Loucy (cell line): Measurements from ENCODE around the gene BTBD7.

ENCODE experiments used
- H2AFZ ChIP-seq: fragments of 200-600 bp; sonication (generic); 2 replicates; pipeline ENCODE4 v1.6.0; 2016; ENCODE audit warnings: antibody characterized with exemption, mild to moderate bottlenecking, low read length, moderate library complexity
- H3F3A ChIP-seq: fragments of 200-600 bp; 2 replicates; pipeline ENCODE4 v1.6.0; 2016; ENCODE audit warnings: antibody characterized with exemption, low read depth, mild to moderate bottlenecking
- H3K27me3 ChIP-seq: fragments of 200-600 bp; sonication (generic); 2 replicates; pipeline ENCODE4 v1.6.1; 2014; ENCODE audit warnings: low read length, mild to moderate bottlenecking; ENCODE audit not compliant: insufficient read depth, poor library complexity, severe bottlenecking
- H3K36me3 ChIP-seq: fragments of 200-600 bp; sonication (generic); 2 replicates; pipeline ENCODE4 v1.6.1; 2016; ENCODE audit warnings: low read length; ENCODE audit not compliant: insufficient read depth
- H3K4me1 ChIP-seq: fragments of 200-600 bp; sonication (generic); 2 replicates; pipeline ENCODE4 v1.5.1; 2014; ENCODE audit warnings: low read length, mild to moderate bottlenecking; ENCODE audit not compliant: insufficient read depth, poor library complexity, severe bottlenecking
- H3K4me2 ChIP-seq: fragments of 200-600 bp; sonication (generic); 2 replicates; pipeline ENCODE4 v1.6.0; 2014; ENCODE audit warnings: antibody characterized with exemption, low read length, low read depth, mild to moderate bottlenecking; ENCODE audit not compliant: poor library complexity, severe bottlenecking
- H3K4me3 ChIP-seq: fragments of 200-600 bp; sonication (generic); 2 replicates; pipeline ENCODE4 v1.5.1; 2014; ENCODE audit warnings: low read length, mild to moderate bottlenecking, mixed read lengths; ENCODE audit not compliant: poor library complexity, severe bottlenecking
- H3K79me2 ChIP-seq: fragments of 200-600 bp; sonication (generic); 2 replicates; pipeline ENCODE4 v1.6.1; 2014; ENCODE audit warnings: low read length; ENCODE audit not compliant: insufficient read depth
- H3K9ac ChIP-seq: fragments of 200-600 bp; sonication (generic); 2 replicates; pipeline ENCODE4 v1.6.0; 2014; ENCODE audit warnings: mild to moderate bottlenecking, low read depth, low read length, moderate library complexity; ENCODE audit not compliant: poor library complexity, severe bottlenecking
- H3K9me2 ChIP-seq: fragments of 200-600 bp; sonication (generic); replicated peaks from 2 replicates; pipeline ENCODE4 v1.6.1; 2016; ENCODE audit warnings: low read depth, low read length, mixed read lengths
- H3K9me3 ChIP-seq: fragments of 200-600 bp; sonication (generic); 2 replicates; pipeline ENCODE4 v1.6.1; 2014; ENCODE audit warnings: mild to moderate bottlenecking, antibody characterized with exemption, low read length, low read depth; ENCODE audit not compliant: insufficient read depth
- H4K20me1 ChIP-seq: fragments of 200-600 bp; sonication (generic); 2 replicates; pipeline ENCODE4 v1.6.0; 2014; ENCODE audit warnings: antibody characterized with exemption, low read length, mild to moderate bottlenecking; ENCODE audit not compliant: insufficient read depth, poor library complexity, severe bottlenecking
- EZH2phosphoT487 ChIP-seq: fragments of 200-600 bp; IDR thresholded peaks from 2 replicates; pipeline ENCODE4 v1.6.1; 2018; ENCODE audit warnings: antibody characterized with exemption, mild to moderate bottlenecking, moderate library complexity, borderline replicate concordance
- TF ChIP-seq, protein P1 (sequence below): fragments of 200-600 bp; sonication (generic); conservative IDR thresholded peaks from 2 replicates; pipeline ENCODE4 v1.5.1; 2014; ENCODE audit warnings: mild to moderate bottlenecking, antibody characterized with exemption, low read length

Gene BTBD7

DNA sequence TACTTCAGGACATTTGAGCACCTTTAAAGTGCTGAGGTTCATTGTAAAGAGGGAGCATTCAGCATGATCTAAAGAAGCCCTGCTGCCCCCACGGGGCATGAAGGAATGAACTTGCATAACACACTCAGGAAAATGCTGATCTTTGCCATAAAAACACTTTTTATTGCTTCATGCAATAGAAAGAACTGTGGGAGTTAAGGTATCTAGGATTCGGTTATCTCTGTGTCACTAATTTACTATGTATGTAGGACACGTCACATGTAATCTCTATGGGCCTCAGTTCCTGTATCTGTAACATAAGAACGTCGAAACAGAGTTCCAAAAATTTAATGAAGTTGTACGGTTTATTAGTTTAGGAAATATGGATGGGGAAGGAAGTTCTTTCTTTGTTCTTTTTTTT is 33.0 kb downstream of the BTBD7 start:
- H3K9me2 ChIP-seq = no peaks in the 10 kb centered on the region
- H3F3A ChIP-seq = peaks cover 7% of the 10 kb centered on the region; the same call in 1 of the 2 replicates
- H3K79me2 ChIP-seq = peaks cover 96% of the 10 kb centered on the region
- no peaks in the 10 kb centered on the region for H3K9me3 ChIP-seq
- H3K4me1 ChIP-seq = peaks cover 7% of the 10 kb centered on the region
- H4K20me1 ChIP-seq = peaks cover 73% of the 10 kb centered on the region
- no peak overlapping the region for H3K4me3 ChIP-seq
- H3K4me2 ChIP-seq = no peak overlapping the region
- H2AFZ ChIP-seq = no peak overlapping the region
- TF ChIP-seq, protein P1, sequence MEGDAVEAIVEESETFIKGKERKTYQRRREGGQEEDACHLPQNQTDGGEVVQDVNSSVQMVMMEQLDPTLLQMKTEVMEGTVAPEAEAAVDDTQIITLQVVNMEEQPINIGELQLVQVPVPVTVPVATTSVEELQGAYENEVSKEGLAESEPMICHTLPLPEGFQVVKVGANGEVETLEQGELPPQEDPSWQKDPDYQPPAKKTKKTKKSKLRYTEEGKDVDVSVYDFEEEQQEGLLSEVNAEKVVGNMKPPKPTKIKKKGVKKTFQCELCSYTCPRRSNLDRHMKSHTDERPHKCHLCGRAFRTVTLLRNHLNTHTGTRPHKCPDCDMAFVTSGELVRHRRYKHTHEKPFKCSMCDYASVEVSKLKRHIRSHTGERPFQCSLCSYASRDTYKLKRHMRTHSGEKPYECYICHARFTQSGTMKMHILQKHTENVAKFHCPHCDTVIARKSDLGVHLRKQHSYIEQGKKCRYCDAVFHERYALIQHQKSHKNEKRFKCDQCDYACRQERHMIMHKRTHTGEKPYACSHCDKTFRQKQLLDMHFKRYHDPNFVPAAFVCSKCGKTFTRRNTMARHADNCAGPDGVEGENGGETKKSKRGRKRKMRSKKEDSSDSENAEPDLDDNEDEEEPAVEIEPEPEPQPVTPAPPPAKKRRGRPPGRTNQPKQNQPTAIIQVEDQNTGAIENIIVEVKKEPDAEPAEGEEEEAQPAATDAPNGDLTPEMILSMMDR = no peak
- no peak for TF ChIP-seq EZH2phosphoT487
- H3K36me3 ChIP-seq = peaks cover 8% of the 10 kb centered on the region; the same call in 1 of the 2 replicates
- H3K9ac ChIP-seq = no peak overlapping the region
- no peaks in the 10 kb centered on the region for H3K27me3 ChIP-seq

DNA sequence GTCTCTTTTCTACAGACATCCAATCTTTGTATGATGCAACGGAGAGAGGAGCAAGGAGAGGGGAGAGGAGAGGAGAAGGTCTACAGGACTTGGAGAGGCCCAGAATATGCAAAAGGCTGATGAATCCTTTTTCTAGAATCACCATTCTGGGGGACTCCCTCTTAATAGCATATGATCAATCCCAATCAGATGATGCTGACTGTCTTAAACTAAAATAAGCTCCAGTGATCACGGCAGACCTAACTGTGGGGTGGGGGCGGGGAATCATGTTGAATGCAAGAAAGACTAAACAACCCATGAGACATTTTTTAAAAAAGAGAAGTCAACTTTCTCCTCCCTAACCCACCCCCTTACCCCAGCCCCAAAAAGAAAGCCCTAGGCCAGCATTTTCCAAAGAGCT is 33.4 kb downstream of the BTBD7 start:
- Histone ChIP-seq H2AFZ (no peak overlapping the region), H3K4me2 (no peak overlapping the region), H3K79me2 (peaks cover 96% of the 10 kb centered on the region), H3K9ac (no peak overlapping the region), H3K9me3 (no peaks in the 10 kb centered on the region), H3K9me2 (no peaks in the 10 kb centered on the region), H3K27me3 (no peaks in the 10 kb centered on the region), H3K36me3 (peaks cover 12% of the 10 kb centered on the region; the same call in 1 of the 2 replicates), H3K4me1 (peaks cover 7% of the 10 kb centered on the region), H4K20me1 (peaks cover 68% of the 10 kb centered on the region), H3F3A (peaks cover 7% of the 10 kb centered on the region; the same call in 1 of the 2 replicates), H3K4me3 (no peak overlapping the region)
- TF ChIP-seq, protein P1 = no peak
- no peak for TF ChIP-seq EZH2phosphoT487

DNA sequence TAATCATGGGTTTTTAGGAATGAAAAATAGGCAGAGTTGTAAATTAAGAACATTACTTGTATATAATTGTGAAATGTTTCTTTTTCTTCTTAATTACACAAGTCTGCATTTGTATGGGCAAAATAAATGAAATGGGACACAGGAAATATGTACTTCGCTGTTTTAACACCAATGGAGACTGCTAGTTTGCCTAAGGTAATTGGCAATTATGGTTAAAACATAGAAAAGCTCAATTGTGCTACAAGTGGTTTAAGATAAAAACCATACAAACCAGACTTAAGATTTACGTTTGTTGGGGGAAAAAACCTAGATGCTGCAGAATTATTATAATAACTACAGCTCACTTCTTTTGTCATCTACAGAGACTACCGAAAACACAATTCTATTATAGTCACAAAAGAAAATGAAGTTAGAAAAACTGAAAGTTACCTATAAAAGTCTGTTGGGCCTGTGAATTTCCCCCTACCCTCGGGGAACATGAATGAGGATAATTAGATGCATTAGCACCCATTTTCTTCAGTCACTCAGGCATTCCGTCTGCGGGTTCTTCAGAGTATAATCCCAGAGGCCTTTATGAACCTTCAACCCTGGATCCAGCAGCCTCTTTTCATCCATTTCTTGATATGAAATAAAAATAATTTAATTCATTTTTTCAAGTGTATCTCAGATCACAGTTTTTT is 37.2 kb downstream of the BTBD7 start:
- H3K36me3 ChIP-seq = peaks cover 45% of the 10 kb centered on the region; the same call in 1 of the 2 replicates
- no peaks in the 10 kb centered on the region for H3K9me3 ChIP-seq
- TF ChIP-seq, protein P1 = no peak
- TF ChIP-seq EZH2phosphoT487 = no peak
- peaks cover 7% of the 10 kb centered on the region; the same call in 1 of the 2 replicates for H3F3A ChIP-seq
- H3K4me3 ChIP-seq = no peak overlapping the region
- H3K4me2 ChIP-seq = no peak overlapping the region
- H3K4me1 ChIP-seq = peaks cover 14% of the 10 kb centered on the region
- no peaks in the 10 kb centered on the region for H3K9me2 ChIP-seq
- H4K20me1 ChIP-seq = peaks cover 66% of the 10 kb centered on the region
- H3K9ac ChIP-seq = no peak overlapping the region
- H2AFZ ChIP-seq = no peak overlapping the region
- no peaks in the 10 kb centered on the region for H3K27me3 ChIP-seq
- peaks cover 88% of the 10 kb centered on the region for H3K79me2 ChIP-seq
